PC-9 (cell line): ENCODE measurements around the gene POU2AF1. TPM values are rescaled to one million over a fixed set of nuclear protein-coding genes. Genes with fewer than 3 reads are reported as not detected.

Experiments used
- BruUV-seq: library from RNA; stranded (reverse); fragments of 400-500 nt; replicated peaks from 2 replicates; lab custom pipeline; 2021; lab: Mats Ljungman, UMichigan
- CTCF ChIA-PET: fragments of 300-600 bp; sonication (Branson Sonifier 250); formaldehyde crosslinking; loops from one replicate; lab custom pipeline; 2022; ENCODE audit warnings: antibody characterized with exemption; lab: Charles Lee
- POLR2A ChIA-PET: fragments of 300-600 bp; sonication (Branson Sonifier 250); formaldehyde crosslinking; loops from one replicate; lab custom pipeline; 2022; ENCODE audit warnings: antibody characterized with exemption; ENCODE audit not compliant: unreplicated experiment; lab: Charles Lee
- DNase-seq, 2 experiments: peaks; one replicate each; pipeline versions ENCODE4 v3.0.0 to v3.0.0-alpha.2; 2015 to 2022; ENCODE audit warnings: mixed read lengths in 1 of 2
- H2AFZ ChIP-seq: fragments of 200-600 bp; sonication (generic); 2 replicates; pipeline ENCODE4 v1.8.1; 2017; ENCODE audit warnings: antibody characterized with exemption
- H3F3A ChIP-seq: fragments of 200-600 bp; sonication (generic); 2 replicates; pipeline ENCODE4 v1.8.1; 2017; ENCODE audit warnings: antibody characterized with exemption, mild to moderate bottlenecking, low read depth; ENCODE audit not compliant: insufficient read depth
- H3K27ac ChIP-seq: fragments of 200-600 bp; sonication (generic); 2 replicates; pipeline ENCODE4 v1.6.1; 2016; ENCODE audit warnings: mixed run types
- H3K27me3 ChIP-seq: fragments of 200-600 bp; sonication (generic); 2 replicates; pipeline ENCODE4 v1.6.1; 2016; ENCODE audit warnings: low read depth, mixed run types; ENCODE audit not compliant: insufficient read depth
- H3K36me3 ChIP-seq: fragments of 200-600 bp; sonication (generic); 2 replicates; pipeline ENCODE4 v1.6.1; 2016; ENCODE audit warnings: low read depth, mixed run types
- H3K4me1 ChIP-seq: fragments of 200-600 bp; sonication (generic); replicated peaks from 2 replicates; pipeline ENCODE4 v1.6.1; 2016; ENCODE audit warnings: mixed run types; ENCODE audit not compliant: insufficient read depth
- H3K4me2 ChIP-seq: fragments of 200-600 bp; sonication (generic); 2 replicates; pipeline ENCODE4 v1.6.1; 2017; ENCODE audit warnings: mixed run types
- H3K4me3 ChIP-seq: fragments of 200-600 bp; sonication (generic); 2 replicates; pipeline ENCODE4 v1.6.1; 2016; ENCODE audit warnings: mixed run types
- H3K79me2 ChIP-seq: fragments of 200-600 bp; sonication (generic); 2 replicates; pipeline ENCODE4 v1.6.1; 2017; ENCODE audit warnings: low read depth, mixed run types
- H3K9me2 ChIP-seq: fragments of 200-600 bp; sonication (generic); 2 replicates; pipeline ENCODE4 v1.8.1; 2017; ENCODE audit warnings: mild to moderate bottlenecking; ENCODE audit not compliant: insufficient read depth
- H3K9me3 ChIP-seq: fragments of 200-600 bp; sonication (generic); 2 replicates; pipeline ENCODE4 v1.8.1; 2016; ENCODE audit warnings: low read depth; ENCODE audit not compliant: insufficient read depth
- H4K20me1 ChIP-seq: fragments of 200-600 bp; sonication (generic); 2 replicates; pipeline ENCODE4 v1.8.1; 2017; ENCODE audit not compliant: insufficient read depth
- CTCF ChIP-seq: fragments of 200-600 bp; sonication (generic); conservative IDR thresholded peaks from 2 replicates; pipeline ENCODE4 v1.6.1; 2017; ENCODE audit warnings: mixed run types, antibody characterized with exemption, mild to moderate bottlenecking, moderate library complexity
- EZH2 ChIP-seq: fragments of 200-600 bp; sonication (generic); IDR thresholded peaks from 2 replicates; pipeline ENCODE4 v1.8.0; 2017; ENCODE audit warnings: antibody characterized with exemption, low read depth
- intact Hi-C: fragments of 100-400 bp; cut with micrococcal nuclease; formaldehyde crosslinking; loops from one replicate; pipeline ENCODE4 v1.10.0; 2022; ENCODE audit not compliant: unreplicated experiment
- total RNA-seq: library from RNA; stranded (reverse); gene quantifications from 2 replicates; pipeline ENCODE4 v1.2.3, GENCODE V29; 2021

The POU2AF1 gene
- total RNA-seq, 1 experiment from 2014 or later = 0.37 TPM

- no peak overlapping the region for H3K4me3 ChIP-seq
- no peaks in the 10 kb centered on the region for H3K36me3 ChIP-seq
- H3K79me2 ChIP-seq = no peaks in the 10 kb centered on the region
- no peaks in the 10 kb centered on the region for H4K20me1 ChIP-seq
- no peaks in the 10 kb centered on the region for H3K27me3 ChIP-seq
- no peak for DNase-seq
- TF ChIP-seq CTCF (no peak), EZH2 (no peak)
- ChIA-PET CTCF (no interaction called here), POLR2A (no interaction called here)
- H3F3A ChIP-seq = peaks cover 21% of the 10 kb centered on the region; the same call in 1 of the 2 replicates
- H3K9me2 ChIP-seq = no peaks in the 10 kb centered on the region
- peaks cover 30% of the 10 kb centered on the region for H3K4me1 ChIP-seq
- H3K27ac ChIP-seq = no peak overlapping the region
- BruUV-seq = no TSS peak
- no peak overlapping the region for H2AFZ ChIP-seq
- no peaks in the 10 kb centered on the region for H3K9me3 ChIP-seq
- no peak overlapping the region for H3K4me2 ChIP-seq
- intact Hi-C loops = no loop called here
Measured at GRCh38 chr11:111378185-111378860, 752 bp downstream of the POU2AF1 start.

GRCh38 chr11:111376181-111376871 lies 2.7 kb downstream of the POU2AF1 start:
- no peaks in the 10 kb centered on the region for H3K9me2 ChIP-seq
- no peak for TF ChIP-seq EZH2
- TF ChIP-seq CTCF = no peak
- H3K27me3 ChIP-seq = no peaks in the 10 kb centered on the region
- H3K4me3 ChIP-seq = no peak overlapping the region
- no peaks in the 10 kb centered on the region for H3K36me3 ChIP-seq
- peak overlapping the region; percentile 7; the same call in 1 of the 2 replicates for H2AFZ ChIP-seq
- H3K9me3 ChIP-seq = no peaks in the 10 kb centered on the region
- H3K79me2 ChIP-seq = no peaks in the 10 kb centered on the region
- peaks cover 21% of the 10 kb centered on the region; the same call in 1 of the 2 replicates for H3F3A ChIP-seq
- H4K20me1 ChIP-seq = no peaks in the 10 kb centered on the region
- ChIA-PET POLR2A (no interaction called here), CTCF (no interaction called here)
- intact Hi-C loops = no loop called here
- H3K4me2 ChIP-seq = peak overlapping the region; percentile 59
- H3K4me1 ChIP-seq = peaks cover 30% of the 10 kb centered on the region
- BruUV-seq = no TSS peak
- peak; percentile 21 to 95 for DNase-seq
- peak overlapping the region; percentile 77 for H3K27ac ChIP-seq

DNA sequence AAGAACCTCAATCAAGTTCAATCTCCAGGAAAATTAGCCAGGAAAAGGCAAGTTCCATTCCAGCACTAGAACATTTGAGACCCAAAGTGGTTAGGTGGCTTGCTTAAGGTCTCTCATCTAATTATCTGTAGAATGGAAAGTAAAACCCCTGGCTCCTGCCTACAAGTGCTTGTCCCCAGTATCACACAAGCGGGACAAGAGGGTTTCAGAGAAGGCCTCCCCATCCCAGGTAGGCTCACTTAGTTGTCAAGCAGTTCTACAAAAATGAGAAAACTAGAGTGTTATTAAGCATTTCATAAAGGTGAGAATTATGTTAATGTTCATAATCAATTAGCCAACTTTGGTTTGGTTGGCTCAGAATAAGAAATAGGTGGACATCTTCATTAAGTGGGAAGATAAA lies 5.5 kb downstream of the POU2AF1 start:
- intact Hi-C loops = no loop called here
- H3K27me3 ChIP-seq = no peaks in the 10 kb centered on the region
- no peak overlapping the region for H3K4me2 ChIP-seq
- H3F3A ChIP-seq = peaks cover 21% of the 10 kb centered on the region; the same call in 1 of the 2 replicates
- POLR2A ChIA-PET = no interaction called here
- BruUV-seq = no TSS peak
- no peak for TF ChIP-seq EZH2
- no peak for TF ChIP-seq CTCF
- H2AFZ ChIP-seq = no peak overlapping the region
- no peak overlapping the region for H3K27ac ChIP-seq
- H3K36me3 ChIP-seq = no peaks in the 10 kb centered on the region
- CTCF ChIA-PET = no interaction called here
- no peaks in the 10 kb centered on the region for H3K9me2 ChIP-seq
- H3K79me2 ChIP-seq = no peaks in the 10 kb centered on the region
- H3K9me3 ChIP-seq = peaks cover 3% of the 10 kb centered on the region; the same call in 1 of the 2 replicates
- peaks cover 30% of the 10 kb centered on the region for H3K4me1 ChIP-seq
- H3K4me3 ChIP-seq = no peak overlapping the region
- no peak for DNase-seq
- H4K20me1 ChIP-seq = no peaks in the 10 kb centered on the region
